KOPT-K1 (cell line): ENCODE results near the gene RRP15.
"Not testable (repeated sequence)": the region's sequence is repeated elsewhere in the genome, so short reads cannot be mapped to it uniquely, and the experiment has no call there.

ENCODE experiments used
- H3K27ac ChIP-seq: fragments of 200-600 bp; sonication (generic); 2 replicates; pipeline ENCODE4 v1.5.1; 2016; ENCODE audit warnings: antibody characterized with exemption, mild to moderate bottlenecking, low read depth, low read length; ENCODE audit not compliant: poor library complexity, severe bottlenecking
- H3K36me3 ChIP-seq: fragments of 200-600 bp; sonication (generic); 2 replicates; pipeline ENCODE4 v1.5.1; 2017; ENCODE audit warnings: antibody characterized with exemption, mild to moderate bottlenecking, low read length, moderate library complexity; ENCODE audit not compliant: insufficient read depth
- H3K9me3 ChIP-seq: fragments of 200-600 bp; sonication (generic); 2 replicates; pipeline ENCODE4 v1.5.1; 2017; ENCODE audit warnings: antibody characterized with exemption, low read length, mild to moderate bottlenecking; ENCODE audit not compliant: insufficient read depth, poor library complexity, severe bottlenecking

Gene RRP15

DNA sequence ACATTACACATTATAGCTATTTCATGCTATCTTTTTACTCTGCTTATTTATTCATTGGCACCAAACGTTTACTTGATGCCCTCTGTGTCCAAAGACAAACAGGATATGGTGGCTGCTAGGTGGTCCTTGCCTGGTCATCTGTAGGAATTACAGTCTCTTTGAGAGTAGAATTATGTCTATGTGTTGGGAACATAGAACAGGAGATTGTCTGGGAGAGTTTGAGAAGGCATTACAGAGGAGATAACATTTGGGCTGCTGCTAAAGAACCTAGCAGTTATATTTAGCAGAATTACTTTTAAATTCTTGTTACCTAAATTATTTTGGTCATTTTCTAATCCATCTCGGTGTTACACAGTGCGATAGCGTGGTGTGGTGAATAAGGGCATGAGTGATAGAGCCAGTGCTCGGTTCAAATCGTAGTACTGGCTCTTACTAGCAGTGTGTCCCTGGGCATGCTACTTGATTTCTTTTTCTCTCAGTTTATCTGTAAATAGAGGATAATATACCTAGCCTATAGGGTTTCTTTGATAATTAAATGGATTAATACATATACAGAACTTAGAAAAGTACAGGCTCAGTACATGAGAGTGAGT lies 20.5 kb downstream of the RRP15 start:
- peaks cover 74% of the 10 kb centered on the region for H3K36me3 ChIP-seq
- H3K27ac ChIP-seq, result no peak overlapping the region

DNA sequence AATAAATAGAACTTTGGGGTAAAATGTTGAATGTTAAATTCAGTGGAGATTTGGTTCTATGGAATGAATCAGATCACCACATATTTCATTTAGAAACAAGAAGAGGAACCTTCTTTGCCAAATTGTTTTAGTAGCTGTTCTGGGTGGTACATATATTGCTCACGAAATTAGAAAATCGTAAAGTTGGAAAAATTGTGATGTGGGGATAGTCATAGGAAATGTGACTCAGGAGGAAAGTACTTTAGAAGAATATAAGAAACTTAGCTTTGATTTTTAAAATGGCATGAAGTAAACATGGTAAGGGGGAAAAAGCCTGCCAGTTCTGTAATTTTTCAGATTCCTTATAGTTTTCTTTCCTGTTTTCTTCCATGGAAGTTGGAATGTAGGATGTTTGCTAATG lies 27.4 kb downstream of the RRP15 start:
- Histone ChIP-seq H3K9me3 (no peaks in the 10 kb centered on the region), H3K36me3 (peaks cover 47% of the 10 kb centered on the region), H3K27ac (no peak overlapping the region)

More for the DNA sequence above, 20.5 kb downstream of the RRP15 start:
- no peaks in the 10 kb centered on the region for H3K9me3 ChIP-seq

DNA sequence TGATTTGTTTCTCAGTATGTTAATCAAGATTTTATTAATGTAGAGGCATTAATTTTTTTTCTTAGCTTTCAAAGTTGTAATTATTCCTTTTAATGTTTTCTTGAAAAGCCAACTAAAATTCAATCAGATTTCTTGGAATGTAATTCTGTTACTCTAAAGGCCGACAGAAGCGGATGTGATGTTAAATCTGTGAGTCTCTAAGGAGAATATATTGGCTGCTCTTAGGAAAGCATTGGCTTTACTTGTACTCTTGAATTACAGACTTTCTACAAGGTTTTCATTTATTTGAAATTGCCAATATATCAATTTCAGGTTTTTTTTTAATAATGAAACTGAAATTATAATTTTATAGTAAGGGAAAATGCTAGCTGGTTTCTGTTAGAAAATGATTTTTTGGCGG lies 29.2 kb downstream of the RRP15 start:
- Histone ChIP-seq H3K36me3 (peaks cover 39% of the 10 kb centered on the region), H3K9me3 (no peaks in the 10 kb centered on the region), H3K27ac (no peak overlapping the region)

DNA sequence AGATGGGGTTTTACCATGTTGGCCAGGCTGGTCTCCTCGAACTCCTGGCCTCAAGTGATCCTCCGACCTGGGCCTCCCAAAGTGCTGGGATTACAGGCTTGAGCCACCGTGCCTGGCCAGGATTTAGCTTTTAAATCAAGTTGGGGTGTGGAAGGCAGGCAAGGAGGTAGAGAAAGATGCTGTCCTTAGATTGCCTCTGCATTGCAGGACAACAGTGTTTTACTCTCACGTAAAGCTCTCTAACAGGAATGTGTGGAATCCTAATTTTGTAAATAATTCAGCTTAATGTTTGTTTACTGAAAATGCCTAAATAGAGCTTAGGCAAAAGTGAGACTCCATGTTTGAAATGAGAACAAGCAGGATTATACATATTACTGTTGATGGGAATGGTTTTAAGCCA lies 30.5 kb downstream of the RRP15 start:
- Histone ChIP-seq H3K36me3 (peaks cover 42% of the 10 kb centered on the region), H3K27ac (no peak overlapping the region), H3K9me3 (no peaks in the 10 kb centered on the region)

DNA sequence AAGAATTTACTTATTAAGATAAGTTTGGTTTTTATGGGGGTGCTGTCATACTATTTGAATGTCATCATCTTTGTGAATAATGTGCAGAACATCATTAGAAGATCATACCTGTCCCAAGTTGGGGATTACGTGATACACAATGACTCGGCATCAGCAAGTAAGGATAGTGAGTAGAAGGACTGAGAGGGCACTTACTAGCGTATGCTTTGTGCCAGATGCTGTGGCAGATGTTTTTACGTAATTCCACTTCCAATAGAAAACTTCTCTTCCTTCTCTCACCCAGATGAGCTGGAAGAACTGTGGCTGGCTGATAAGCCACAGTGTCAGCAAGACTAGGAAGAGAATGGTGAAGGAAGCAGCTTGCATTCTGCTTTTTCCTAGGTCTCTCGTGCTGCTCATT lies 32.0 kb downstream of the RRP15 start:
- no peaks in the 10 kb centered on the region for H3K9me3 ChIP-seq
- H3K36me3 ChIP-seq, result peaks cover 35% of the 10 kb centered on the region
- H3K27ac ChIP-seq, result no peak overlapping the region

DNA sequence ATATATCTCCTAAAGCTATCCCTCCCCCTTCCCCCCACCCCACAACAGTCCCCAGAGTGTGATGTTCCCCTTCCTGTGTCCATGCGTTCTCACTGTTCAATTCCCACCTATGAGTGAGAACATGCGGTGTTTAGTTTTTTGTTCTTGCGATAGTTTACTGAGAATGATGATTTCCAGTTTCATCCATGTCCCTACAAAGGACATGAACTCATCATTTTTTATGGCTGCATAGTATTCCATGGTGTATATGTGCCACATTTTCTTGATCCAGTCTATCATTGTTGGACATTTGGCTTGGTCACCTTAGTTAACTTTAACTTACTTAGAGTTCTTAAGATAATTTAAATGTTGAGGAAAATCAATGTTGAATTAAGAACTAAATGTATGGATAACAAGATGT lies 35.1 kb downstream of the RRP15 start:
- H3K9me3 ChIP-seq, H3K27ac ChIP-seq: not testable (repeated sequence)
- peaks cover 45% of the 10 kb centered on the region for H3K36me3 ChIP-seq

DNA sequence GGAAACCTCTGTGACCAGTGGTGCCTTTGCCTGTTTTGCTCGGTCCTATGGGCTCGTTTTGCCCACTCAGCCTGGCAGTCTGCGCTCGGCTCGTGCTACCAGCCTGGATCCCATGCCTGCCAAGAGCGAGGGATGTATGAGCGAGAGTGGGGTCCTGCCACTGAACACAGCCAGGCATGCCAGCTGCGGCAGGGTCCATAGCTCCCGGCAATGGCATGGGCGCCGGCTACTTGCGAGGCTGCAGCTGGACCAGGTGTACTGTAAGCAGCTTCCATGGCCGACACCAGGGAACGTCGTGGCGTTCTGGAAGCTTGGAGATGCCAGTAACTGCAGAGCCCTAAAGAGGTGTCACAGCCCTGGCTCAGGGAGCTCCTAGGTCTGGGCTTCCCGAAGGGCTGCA lies 37.7 kb downstream of the RRP15 start:
- Histone ChIP-seq H3K9me3 (no peaks in the 10 kb centered on the region), H3K27ac (no peak overlapping the region), H3K36me3 (peaks cover 48% of the 10 kb centered on the region)

DNA sequence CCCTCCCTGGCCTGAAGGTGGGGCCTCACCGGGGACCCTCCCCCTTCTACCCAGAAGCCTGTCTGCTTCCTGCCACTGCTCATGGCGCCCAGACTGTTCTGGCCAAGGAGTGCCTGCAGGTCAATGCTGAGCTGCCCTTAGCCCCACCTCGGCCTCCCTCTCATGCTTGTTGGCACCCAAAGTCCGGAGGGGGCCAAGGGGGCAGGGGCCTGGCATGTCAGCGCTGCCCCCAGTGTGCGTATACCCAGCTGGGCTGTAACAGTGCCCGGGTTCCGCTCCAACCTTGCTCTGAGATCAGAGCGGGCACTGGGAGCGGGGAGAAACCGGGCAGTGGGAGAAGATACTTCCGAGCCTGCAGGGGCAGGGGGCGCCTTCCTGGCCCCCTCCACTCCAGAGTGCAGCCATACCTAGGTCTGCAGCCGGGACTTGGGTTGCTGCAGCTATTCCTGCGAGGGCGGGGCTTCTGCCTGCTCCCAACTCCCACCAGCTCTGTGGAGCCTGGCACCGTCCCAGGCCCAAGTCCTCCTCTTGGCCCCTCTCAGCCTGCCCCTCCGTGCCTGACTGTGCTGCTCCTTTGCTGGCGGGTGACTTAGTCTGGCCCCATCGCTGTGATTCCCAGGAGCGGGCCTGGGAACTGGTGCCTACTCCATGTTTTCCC lies 38.6 kb downstream of the RRP15 start:
- Histone ChIP-seq H3K27ac (no peak overlapping the region), H3K9me3 (no peaks in the 10 kb centered on the region), H3K36me3 (peaks cover 42% of the 10 kb centered on the region)

DNA sequence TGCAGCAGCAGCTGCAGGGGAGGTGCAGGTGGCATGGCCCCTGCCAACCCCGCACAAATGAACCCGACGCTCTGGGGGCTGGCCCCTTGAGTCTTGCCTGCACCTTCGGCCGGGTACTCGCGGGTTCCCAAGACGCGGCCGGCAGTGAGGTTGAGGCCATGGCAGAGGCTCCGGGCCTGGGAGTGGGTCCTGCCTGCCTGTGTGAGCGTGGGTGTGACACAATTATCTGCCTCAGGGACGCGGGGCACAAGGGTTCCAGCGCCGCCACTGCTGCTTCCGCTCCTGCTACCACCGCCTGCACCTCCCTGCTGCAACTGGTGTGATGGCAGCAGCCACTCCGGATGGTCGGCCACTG lies 39.1 kb downstream of the RRP15 start:
- H3K9me3 ChIP-seq, result no peaks in the 10 kb centered on the region
- H3K36me3 ChIP-seq, result peaks cover 38% of the 10 kb centered on the region
- H3K27ac ChIP-seq, result no peak overlapping the region

DNA sequence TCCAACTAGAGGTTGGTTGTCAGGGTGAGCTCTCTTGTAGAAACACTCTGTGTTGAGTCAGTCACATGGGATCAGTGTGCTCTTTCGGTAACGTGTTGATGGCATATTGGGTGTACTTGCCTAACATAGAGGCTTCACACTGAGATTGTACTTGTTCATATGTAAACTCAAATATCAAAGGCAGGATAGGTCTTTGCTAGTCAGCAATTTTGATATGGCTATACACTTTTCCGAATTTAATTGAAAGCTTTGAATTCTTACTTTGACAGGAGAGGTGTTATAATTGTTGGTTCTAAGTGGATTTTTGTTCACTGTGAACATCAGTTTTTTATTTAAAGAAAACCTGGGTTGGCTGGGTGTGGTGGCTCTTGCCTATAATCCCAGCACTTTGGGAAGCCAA lies 43.7 kb downstream of the RRP15 start:
- H3K27ac ChIP-seq, result no peak overlapping the region
- H3K36me3 ChIP-seq, result peaks cover 35% of the 10 kb centered on the region
- no peaks in the 10 kb centered on the region for H3K9me3 ChIP-seq

DNA sequence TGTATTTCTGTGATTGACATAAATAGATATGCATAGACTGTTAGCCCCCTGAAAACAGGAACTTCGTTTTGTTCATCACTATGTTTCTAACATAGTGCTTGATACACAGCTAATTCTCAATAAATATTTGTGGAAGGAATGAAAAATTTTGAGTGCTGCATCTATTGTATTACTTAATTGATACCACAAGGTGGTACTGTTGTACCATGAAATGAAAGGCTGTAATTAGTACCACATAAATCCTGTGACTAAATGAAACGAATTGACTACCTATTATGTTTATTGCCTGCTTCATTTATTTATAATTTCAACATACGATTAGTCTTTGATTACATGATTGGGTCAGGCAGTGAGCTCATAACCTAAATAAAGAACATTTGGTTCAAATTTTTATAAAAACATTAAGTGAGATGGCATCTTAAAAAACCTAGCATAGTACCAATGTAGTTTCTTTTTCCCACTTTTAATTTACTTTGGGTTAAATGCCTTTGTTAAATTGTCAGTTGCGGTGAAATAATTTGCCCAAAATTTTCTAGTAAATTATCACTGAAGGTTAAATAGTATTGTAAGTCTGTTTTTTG lies 45.0 kb downstream of the RRP15 start:
- Histone ChIP-seq H3K36me3 (peaks cover 21% of the 10 kb centered on the region), H3K9me3 (no peaks in the 10 kb centered on the region), H3K27ac (no peak overlapping the region)

DNA sequence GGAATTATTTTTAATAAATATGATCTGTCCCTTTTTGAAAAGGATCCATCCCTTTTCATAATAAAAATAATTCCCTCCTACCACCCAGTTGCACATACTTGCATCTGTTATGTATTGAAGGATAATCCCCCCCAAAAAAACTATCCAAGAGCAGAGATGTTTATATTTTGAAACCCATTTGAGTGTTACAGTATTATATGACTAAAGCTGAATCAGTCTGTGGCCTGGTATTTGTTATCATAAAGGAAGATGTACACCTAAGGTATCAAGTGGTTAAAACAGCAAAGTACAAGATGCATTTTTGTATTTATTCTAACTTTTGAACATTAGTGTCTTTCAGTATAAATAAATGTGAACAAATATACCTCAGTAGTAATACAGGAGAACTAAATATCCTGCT lies 47.3 kb downstream of the RRP15 start:
- Histone ChIP-seq H3K27ac (no peak overlapping the region), H3K9me3 (no peaks in the 10 kb centered on the region), H3K36me3 (peaks cover 22% of the 10 kb centered on the region)

DNA sequence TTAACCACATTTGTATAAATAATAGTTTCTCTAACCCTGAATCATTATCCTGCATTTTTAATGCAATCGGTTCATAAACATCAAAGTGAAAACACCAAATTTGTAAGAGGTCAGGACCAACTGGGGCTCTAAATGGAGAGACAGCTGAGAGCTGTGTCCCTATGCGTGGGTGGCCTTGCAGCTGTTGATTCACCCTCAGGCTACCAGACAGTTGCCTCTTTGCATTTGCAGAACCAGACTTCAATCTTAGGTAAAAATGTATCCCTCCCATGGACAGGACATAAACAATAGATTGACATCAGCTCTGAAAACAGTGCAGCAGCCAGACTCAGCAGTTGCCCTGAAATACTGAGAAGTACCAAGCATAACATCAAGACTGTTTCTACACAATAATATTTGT lies 51.2 kb downstream of the RRP15 start:
- Histone ChIP-seq H3K27ac (no peak overlapping the region), H3K9me3 (no peaks in the 10 kb centered on the region), H3K36me3 (peaks cover 22% of the 10 kb centered on the region)

DNA sequence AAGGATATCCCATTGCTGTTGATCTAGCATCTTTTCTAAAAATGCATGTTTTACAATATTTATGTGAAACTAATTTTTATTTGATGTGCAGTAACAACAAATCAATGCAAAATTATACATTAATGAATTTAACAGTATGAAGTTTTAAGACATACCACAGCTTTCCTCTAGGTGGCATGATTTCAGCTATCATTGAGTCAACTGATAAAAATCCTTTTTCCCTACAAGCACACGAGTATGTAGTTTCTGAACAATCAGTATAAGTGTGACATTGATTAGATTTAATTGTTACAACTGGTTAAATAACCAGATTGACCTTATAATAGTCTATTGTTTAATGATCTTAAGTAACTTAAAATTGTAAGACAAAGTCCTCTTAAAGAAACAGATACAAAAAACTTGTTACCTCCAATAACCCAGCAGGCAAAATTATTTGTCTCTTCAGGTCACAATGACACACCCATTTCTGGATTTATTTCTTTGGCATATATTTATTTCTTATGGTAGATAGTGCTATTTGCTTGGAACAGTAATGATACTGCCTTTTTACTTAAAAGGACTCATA lies 54.3 kb downstream of the RRP15 start:
- peaks cover 6% of the 10 kb centered on the region; the same call in 1 of the 2 replicates for H3K36me3 ChIP-seq
- H3K9me3 ChIP-seq, result no peaks in the 10 kb centered on the region
- no peak overlapping the region for H3K27ac ChIP-seq

DNA sequence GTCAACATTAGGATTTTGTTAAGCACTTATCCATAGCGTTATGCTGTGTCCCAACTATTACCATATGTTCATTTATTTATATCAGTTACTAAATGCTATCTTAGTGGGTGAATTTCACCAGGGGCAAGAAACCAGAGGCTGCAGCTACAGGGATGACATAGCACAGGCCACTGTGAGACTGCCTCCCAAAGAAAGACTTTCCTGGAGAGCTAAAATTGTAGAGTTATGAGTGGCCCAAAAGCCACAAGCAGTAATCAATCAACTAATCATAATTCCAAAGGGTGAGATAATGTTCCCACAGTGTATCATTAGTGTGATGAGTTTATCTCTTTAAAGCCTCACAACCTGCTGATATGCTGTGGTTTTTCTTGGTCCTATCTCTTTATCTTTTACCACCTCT lies 56.2 kb downstream of the RRP15 start:
- no peak overlapping the region for H3K27ac ChIP-seq
- H3K9me3 ChIP-seq, result no peaks in the 10 kb centered on the region

DNA sequence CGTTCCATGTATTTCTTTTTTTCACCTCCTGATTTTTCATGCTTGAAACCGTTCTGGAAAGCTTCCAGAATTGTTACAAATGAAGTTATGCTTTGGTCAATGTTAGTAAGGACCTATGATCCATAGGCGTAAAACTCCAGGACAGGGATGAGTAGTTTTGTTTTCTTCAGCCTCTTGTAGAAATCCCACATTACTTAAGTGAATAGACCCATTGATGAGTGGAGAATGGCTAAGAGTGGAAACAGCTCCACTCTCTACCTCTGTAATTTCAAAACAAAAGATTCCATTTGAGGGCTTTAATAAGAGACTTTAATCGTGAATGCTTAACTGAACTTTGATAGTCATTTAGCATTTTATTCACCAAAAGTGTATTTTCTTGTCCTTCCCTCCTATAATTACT lies 57.0 kb downstream of the RRP15 start:
- no peaks in the 10 kb centered on the region for H3K36me3 ChIP-seq
- H3K27ac ChIP-seq, result no peak overlapping the region
- H3K9me3 ChIP-seq, result no peaks in the 10 kb centered on the region

More for the DNA sequence above, 56.2 kb downstream of the RRP15 start:
- H3K36me3 ChIP-seq, result 0 out of 2 replicates have a peak, but pooled peaks cover under 1% of the 10 kb centered on the region
